PC-3 (cell line): ENCODE results near the gene TXLNA. TPM values are rescaled to one million over a fixed set of nuclear protein-coding genes. Genes with fewer than 3 reads are reported as not detected.
"Not testable (repeated sequence)": the region's sequence is repeated elsewhere in the genome, so short reads cannot be mapped to it uniquely, and the experiment has no call there.

Source experiments
- ATAC-seq: fragments of 200-7000 bp; cut with Tn5 transposase; 2 replicates; pipeline ENCODE4 v1.9.1; 2020; ENCODE audit warnings: mild to moderate bottlenecking, moderate library complexity
- Bru-seq: library from RNA; stranded (reverse); fragments of 400-500 nt; gene quantifications from one replicate; lab custom pipeline; 2021; lab: Mats Ljungman, UMichigan
- BruChase-seq, 2 experiments: library from RNA; stranded (reverse); fragments of 400-500 nt; gene quantifications; one replicate each; lab custom pipeline; 2021; lab: Mats Ljungman, UMichigan
- BruUV-seq: library from RNA; stranded (reverse); fragments of 400-500 nt; replicated peaks from 2 replicates; lab custom pipeline; 2021; lab: Mats Ljungman, UMichigan
- CTCF ChIA-PET: fragments of 300-600 bp; sonication (Branson Sonifier 250); formaldehyde crosslinking; loops from one replicate; lab custom pipeline; 2022; ENCODE audit warnings: antibody characterized with exemption; lab: Charles Lee
- POLR2A ChIA-PET: fragments of 300-600 bp; sonication (Branson Sonifier 250); formaldehyde crosslinking; loops from one replicate; lab custom pipeline; 2022; ENCODE audit warnings: antibody characterized with exemption; ENCODE audit not compliant: unreplicated experiment; lab: Charles Lee
- DNase-seq: peaks from one replicate; pipeline ENCODE4 v3.0.0-alpha.2; 2015
- H2AFZ ChIP-seq: fragments of 300-600 bp; sonication (generic); 2 replicates; pipeline ENCODE4 v1.6.0; 2016; ENCODE audit warnings: antibody characterized with exemption, low read length
- H3F3A ChIP-seq: fragments of 300-600 bp; sonication (generic); one replicate; pipeline ENCODE4 v1.6.0; 2017; ENCODE audit warnings: antibody characterized with exemption, low read length, control low read depth, mild to moderate bottlenecking; ENCODE audit not compliant: unreplicated experiment
- H3K27ac ChIP-seq: fragments of 300-600 bp; sonication (generic); 2 replicates; pipeline ENCODE4 v1.5.1; 2016; ENCODE audit warnings: mild to moderate bottlenecking, low read length
- H3K27me3 ChIP-seq: fragments of 300-600 bp; sonication (generic); 2 replicates; pipeline ENCODE4 v1.6.1; 2016; ENCODE audit warnings: low read length, mixed read lengths
- H3K36me3 ChIP-seq: fragments of 300-600 bp; sonication (generic); 2 replicates; pipeline ENCODE4 v1.6.1; 2016; ENCODE audit warnings: low read depth, mixed run types, low read length, mixed read lengths
- H3K4me1 ChIP-seq: fragments of 300-600 bp; sonication (generic); 2 replicates; pipeline ENCODE4 v1.5.1; 2016; ENCODE audit warnings: low read length; ENCODE audit not compliant: insufficient read depth
- H3K4me2 ChIP-seq: fragments of 300-600 bp; sonication (generic); 2 replicates; pipeline ENCODE4 v1.6.0; 2016; ENCODE audit warnings: low read length
- H3K4me3 ChIP-seq: fragments of 300-600 bp; sonication (generic); 2 replicates; pipeline ENCODE4 v1.5.1; 2016; ENCODE audit warnings: mild to moderate bottlenecking, low read length, mixed read lengths
- H3K79me2 ChIP-seq: fragments of 300-600 bp; sonication (generic); 2 replicates; pipeline ENCODE4 v1.6.1; 2017; ENCODE audit warnings: low read length, mixed read lengths
- H3K9ac ChIP-seq: fragments of 300-600 bp; sonication (generic); 2 replicates; pipeline ENCODE4 v1.6.0; 2016; ENCODE audit warnings: mild to moderate bottlenecking, low read length
- H3K9me2 ChIP-seq: fragments of 300-600 bp; sonication (generic); replicated peaks from 2 replicates; pipeline ENCODE4 v1.6.1; 2016; ENCODE audit warnings: mixed run types, low read length, mixed read lengths
- H3K9me3 ChIP-seq: fragments of 300-600 bp; sonication (generic); 2 replicates; pipeline ENCODE4 v1.6.1; 2016; ENCODE audit warnings: low read length, mixed read lengths
- H4K20me1 ChIP-seq: fragments of 300-600 bp; sonication (generic); 2 replicates; pipeline ENCODE4 v1.6.1; 2016; ENCODE audit warnings: low read length, mixed read lengths
- CTCF ChIP-seq: fragments of 300-600 bp; sonication (generic); conservative IDR thresholded peaks from 2 replicates; pipeline ENCODE4 v1.5.1; 2017; ENCODE audit warnings: antibody characterized with exemption, low read depth, mild to moderate bottlenecking, low read length
- EZH2 ChIP-seq: fragments of 300-600 bp; sonication (generic); IDR thresholded peaks from one replicate; pipeline ENCODE4 v1.6.1; 2017; ENCODE audit warnings: antibody characterized with exemption, mild to moderate bottlenecking, low read length; ENCODE audit not compliant: unreplicated experiment
- EZH2phosphoT487 ChIP-seq: fragments of 300-600 bp; sonication (generic); IDR thresholded peaks from 2 replicates; pipeline ENCODE4 v1.6.1; 2018; ENCODE audit warnings: mild to moderate bottlenecking, antibody characterized with exemption, low read length, borderline replicate concordance
- intact Hi-C: fragments of 100-400 bp; cut with micrococcal nuclease; formaldehyde crosslinking; loops from 2 replicates; pipeline ENCODE4 v1.9.0; 2023
- long read RNA-seq: library from polyadenylated mRNA; unstranded; transcript quantifications from one replicate; pipeline ENCODE4 v2.0.0, GENCODE V29; 2021; ENCODE audit not compliant: unreplicated experiment
- total RNA-seq: library from RNA; depleted of rRNA; stranded (reverse); fragments of >200 nt; gene quantifications from 2 replicates; pipeline ENCODE4 v1.2.3, GENCODE V29; 2014; rRNA removed

Gene TXLNA
- total RNA-seq (64.2 and 79.0 TPM in 2 replicates), Bru-seq, nascent RNA (percentile 89 among the genes with signal in this experiment), BruChase-seq, experiment 1, labeled RNA remaining after a 6-hour chase (percentile 95 among the genes with signal in this experiment), BruChase-seq, experiment 2, labeled RNA remaining after a 2-hour chase (percentile 96 among the genes with signal in this experiment)
- long read RNA-seq, full-length matches to known transcripts, result 27 of 113 reads
- long read RNA-seq, partial matches to known transcripts, result 76 of 113 reads
- long read RNA-seq, other reads (novel, unspliced or antisense), result 10 of 113 reads

GRCh38 chr1:32179443-32180185 is at the start of gene TXLNA:
Gene TXLNA, plus strand, starts transcription at chr1:32179675. Its CDS starts 671 bp downstream, at chr1:32180346.
- DNase-seq, result peak; percentile 91
- no peaks in the 10 kb centered on the region for H3F3A ChIP-seq
- no TSS peak for BruUV-seq

GRCh38 chr1:32133950-32134280 is 45.6 kb upstream of the TXLNA start:
- POLR2A ChIA-PET, H4K20me1 ChIP-seq: not testable (repeated sequence)

More at GRCh38 chr1:32179443-32180185, at the start of gene TXLNA:
- intact Hi-C loops, result loop anchor here (2.0 kb wide), 1 partner anchor 21 kb away; the partner anchor contains the start of gene CCDC28B
- ChIA-PET POLR2A (interaction anchor here (0.5 to 0.7 kb wide), 6 partner anchors 31 to 788 kb away, joined by 3 to 11 read pairs (median 6); no protein-coding TSS in a partner anchor), CTCF (no interaction called here)
- Histone ChIP-seq H3K4me2 (peak within 1 kb of the TSS; percentile 86), H3K9me2 (no peaks in the 10 kb centered on the region), H3K9me3 (no peaks in the 10 kb centered on the region), H2AFZ (peak within 1 kb of the TSS; percentile 81), H3K27ac (peak within 1 kb of the TSS; percentile 83), H3K27me3 (no peaks in the 10 kb centered on the region), H3K4me1 (peaks cover 18% of the 10 kb centered on the region), H3K4me3 (peak within 1 kb of the TSS; percentile 95), H3K36me3 (peaks cover 22% of the 10 kb centered on the region), H3K79me2 (peaks cover 46% of the 10 kb centered on the region), H4K20me1 (peaks cover 12% of the 10 kb centered on the region; the same call in 1 of the 2 replicates), H3K9ac (peak within 1 kb of the TSS; percentile 95)
- peak; percentile 86 for ATAC-seq
- TF ChIP-seq EZH2phosphoT487 (no peak), CTCF (no peak), EZH2 (no peak)

GRCh38 chr1:32137111-32137510 is 42.4 kb upstream of the TXLNA start:
- intact Hi-C loops, result no loop called here
- H3K27ac ChIP-seq, result no peak overlapping the region
- no peak overlapping the region for H3K4me3 ChIP-seq
- no peaks in the 10 kb centered on the region for H3K9me2 ChIP-seq
- DNase-seq (no peak), ATAC-seq (no peak)
- H3K79me2 ChIP-seq, result peaks cover 77% of the 10 kb centered on the region
- ChIA-PET CTCF (no interaction called here), POLR2A (no interaction called here)
- no peak overlapping the region for H3K9ac ChIP-seq
- no peaks in the 10 kb centered on the region for H3K36me3 ChIP-seq
- peaks cover 6% of the 10 kb centered on the region for H4K20me1 ChIP-seq
- H2AFZ ChIP-seq, result no peak overlapping the region
- TF ChIP-seq EZH2phosphoT487 (no peak), EZH2 (no peak), CTCF (no peak)
- H3K4me2 ChIP-seq, result no peak overlapping the region
- peaks cover 36% of the 10 kb centered on the region for H3K4me1 ChIP-seq
- no peaks in the 10 kb centered on the region for H3K27me3 ChIP-seq
- peaks cover 6% of the 10 kb centered on the region for H3F3A ChIP-seq
- BruUV-seq, result no TSS peak
- no peaks in the 10 kb centered on the region for H3K9me3 ChIP-seq

More at GRCh38 chr1:32133950-32134280, 45.6 kb upstream of the TXLNA start:
- Histone ChIP-seq H3K4me1 (peaks cover 23% of the 10 kb centered on the region), H3K79me2 (peaks cover 72% of the 10 kb centered on the region)
- H3K27me3 ChIP-seq, CTCF ChIA-PET, H3K9me2 ChIP-seq, H3K4me2 ChIP-seq, ATAC-seq, H2AFZ ChIP-seq, H3K4me3 ChIP-seq, intact Hi-C loops, H3K36me3 ChIP-seq, H3K27ac ChIP-seq, H3K9ac ChIP-seq, H3F3A ChIP-seq, DNase-seq, H3K9me3 ChIP-seq, BruUV-seq: not testable (repeated sequence)
